WTC11 (cell line): ENCODE data around the gene FAM53A.

Source experiments
- GTF2I ChIP-seq: fragments of 250-450 bp; sonication (Bioruptor Pico); conservative IDR thresholded peaks from 2 replicates; pipeline ENCODE4 v1.4.0; 2021; ENCODE audit warnings: mild to moderate bottlenecking
- JUN ChIP-seq: sonication (generic); formaldehyde crosslinking; IDR thresholded peaks from 2 replicates; pipeline ENCODE4 v1.8.0; 2023; ENCODE audit warnings: mild to moderate bottlenecking, missing genetic modification reagents
- NFYB ChIP-seq: sonication (generic); formaldehyde crosslinking; conservative IDR thresholded peaks from 2 replicates; pipeline ENCODE4 v1.8.0; 2022; ENCODE audit warnings: low read depth, missing genetic modification reagents
- SMAD3 ChIP-seq: sonication (generic); formaldehyde crosslinking; IDR thresholded peaks from 2 replicates; pipeline ENCODE4 v1.8.0; 2022; ENCODE audit warnings: missing genetic modification reagents, mild to moderate bottlenecking, borderline replicate concordance
- TF ChIP-seq, protein P1 (sequence below): fragments of 200-600 bp; IDR thresholded peaks from 2 replicates; pipeline ENCODE4 v1.8.0; 2022; ENCODE audit warnings: antibody characterized with exemption
- TF ChIP-seq, protein P2 (sequence below): sonication (generic); formaldehyde crosslinking; IDR thresholded peaks from 2 replicates; pipeline ENCODE4 v1.8.0; 2022; ENCODE audit warnings: mild to moderate bottlenecking, missing genetic modification reagents
- TF ChIP-seq, protein P3 (sequence below): fragments of 250-450 bp; sonication (Bioruptor Pico); IDR thresholded peaks from 2 replicates; pipeline ENCODE4 v1.9.0; 2021; ENCODE audit warnings: mild to moderate bottlenecking, borderline replicate concordance
- TF ChIP-seq, protein P4 (sequence below): sonication (generic); formaldehyde crosslinking; IDR thresholded peaks from 2 replicates; pipeline ENCODE4 v1.8.0; 2023; ENCODE audit warnings: mild to moderate bottlenecking, missing genetic modification reagents

DNA sequence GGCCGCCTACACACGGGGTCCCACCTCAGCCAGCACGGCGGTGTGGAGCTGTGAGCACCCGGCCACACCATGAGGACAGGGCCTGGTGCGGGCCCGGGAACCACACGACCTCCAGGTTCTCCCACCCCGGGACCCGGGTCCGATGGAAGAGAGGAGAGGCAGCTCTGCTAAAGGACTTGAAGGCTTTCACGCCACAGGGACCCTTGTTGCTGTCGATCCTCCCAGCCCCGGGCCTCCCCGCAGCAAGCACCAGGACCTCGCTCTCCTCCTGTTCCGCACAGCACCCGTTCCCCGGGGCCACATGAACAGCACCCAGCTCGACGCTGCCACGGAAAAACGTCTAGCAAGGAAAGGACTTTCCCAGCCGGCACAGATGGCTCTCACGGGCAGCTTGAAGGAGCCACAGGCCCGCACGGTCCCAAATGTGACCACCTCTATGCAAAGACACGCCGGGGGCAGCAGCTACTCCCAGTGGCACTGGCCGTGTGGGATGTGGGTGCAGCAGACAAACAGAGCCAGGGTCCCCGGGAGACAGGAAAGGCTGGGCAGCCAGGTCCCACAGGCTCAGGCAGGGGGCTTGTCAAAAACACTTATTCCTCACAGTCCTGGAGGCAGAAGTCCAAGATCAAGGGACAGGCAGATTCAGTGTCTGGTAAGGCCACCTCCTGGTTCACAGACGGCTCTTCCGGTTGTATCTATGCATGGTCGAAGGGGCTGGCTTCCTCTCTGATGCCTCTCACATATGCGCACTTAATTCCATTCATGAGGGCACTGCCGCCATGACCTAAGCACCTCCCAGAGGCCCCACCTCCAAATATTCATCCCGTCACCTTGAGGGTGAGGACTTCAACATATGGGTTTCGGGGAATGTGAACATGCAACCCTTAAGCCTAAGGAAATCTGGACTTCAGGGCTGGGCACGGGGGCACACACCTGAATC, 24.7 kb downstream of the FAM53A start:
- no peak for TF ChIP-seq NFYB (CRISPR knock-in tag)
- TF ChIP-seq, protein P1, sequence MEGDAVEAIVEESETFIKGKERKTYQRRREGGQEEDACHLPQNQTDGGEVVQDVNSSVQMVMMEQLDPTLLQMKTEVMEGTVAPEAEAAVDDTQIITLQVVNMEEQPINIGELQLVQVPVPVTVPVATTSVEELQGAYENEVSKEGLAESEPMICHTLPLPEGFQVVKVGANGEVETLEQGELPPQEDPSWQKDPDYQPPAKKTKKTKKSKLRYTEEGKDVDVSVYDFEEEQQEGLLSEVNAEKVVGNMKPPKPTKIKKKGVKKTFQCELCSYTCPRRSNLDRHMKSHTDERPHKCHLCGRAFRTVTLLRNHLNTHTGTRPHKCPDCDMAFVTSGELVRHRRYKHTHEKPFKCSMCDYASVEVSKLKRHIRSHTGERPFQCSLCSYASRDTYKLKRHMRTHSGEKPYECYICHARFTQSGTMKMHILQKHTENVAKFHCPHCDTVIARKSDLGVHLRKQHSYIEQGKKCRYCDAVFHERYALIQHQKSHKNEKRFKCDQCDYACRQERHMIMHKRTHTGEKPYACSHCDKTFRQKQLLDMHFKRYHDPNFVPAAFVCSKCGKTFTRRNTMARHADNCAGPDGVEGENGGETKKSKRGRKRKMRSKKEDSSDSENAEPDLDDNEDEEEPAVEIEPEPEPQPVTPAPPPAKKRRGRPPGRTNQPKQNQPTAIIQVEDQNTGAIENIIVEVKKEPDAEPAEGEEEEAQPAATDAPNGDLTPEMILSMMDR = no peak
- TF ChIP-seq, protein P2, sequence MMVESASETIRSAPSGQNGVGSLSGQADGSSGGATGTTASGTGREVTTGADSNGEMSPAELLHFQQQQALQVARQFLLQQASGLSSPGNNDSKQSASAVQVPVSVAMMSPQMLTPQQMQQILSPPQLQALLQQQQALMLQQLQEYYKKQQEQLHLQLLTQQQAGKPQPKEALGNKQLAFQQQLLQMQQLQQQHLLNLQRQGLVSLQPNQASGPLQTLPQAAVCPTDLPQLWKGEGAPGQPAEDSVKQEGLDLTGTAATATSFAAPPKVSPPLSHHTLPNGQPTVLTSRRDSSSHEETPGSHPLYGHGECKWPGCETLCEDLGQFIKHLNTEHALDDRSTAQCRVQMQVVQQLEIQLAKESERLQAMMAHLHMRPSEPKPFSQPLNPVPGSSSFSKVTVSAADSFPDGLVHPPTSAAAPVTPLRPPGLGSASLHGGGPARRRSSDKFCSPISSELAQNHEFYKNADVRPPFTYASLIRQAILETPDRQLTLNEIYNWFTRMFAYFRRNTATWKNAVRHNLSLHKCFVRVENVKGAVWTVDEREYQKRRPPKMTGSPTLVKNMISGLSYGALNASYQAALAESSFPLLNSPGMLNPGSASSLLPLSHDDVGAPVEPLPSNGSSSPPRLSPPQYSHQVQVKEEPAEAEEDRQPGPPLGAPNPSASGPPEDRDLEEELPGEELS = no peak
- TF ChIP-seq SMAD3 (CRISPR knock-in tag) = no peak
- TF ChIP-seq, protein P3, sequence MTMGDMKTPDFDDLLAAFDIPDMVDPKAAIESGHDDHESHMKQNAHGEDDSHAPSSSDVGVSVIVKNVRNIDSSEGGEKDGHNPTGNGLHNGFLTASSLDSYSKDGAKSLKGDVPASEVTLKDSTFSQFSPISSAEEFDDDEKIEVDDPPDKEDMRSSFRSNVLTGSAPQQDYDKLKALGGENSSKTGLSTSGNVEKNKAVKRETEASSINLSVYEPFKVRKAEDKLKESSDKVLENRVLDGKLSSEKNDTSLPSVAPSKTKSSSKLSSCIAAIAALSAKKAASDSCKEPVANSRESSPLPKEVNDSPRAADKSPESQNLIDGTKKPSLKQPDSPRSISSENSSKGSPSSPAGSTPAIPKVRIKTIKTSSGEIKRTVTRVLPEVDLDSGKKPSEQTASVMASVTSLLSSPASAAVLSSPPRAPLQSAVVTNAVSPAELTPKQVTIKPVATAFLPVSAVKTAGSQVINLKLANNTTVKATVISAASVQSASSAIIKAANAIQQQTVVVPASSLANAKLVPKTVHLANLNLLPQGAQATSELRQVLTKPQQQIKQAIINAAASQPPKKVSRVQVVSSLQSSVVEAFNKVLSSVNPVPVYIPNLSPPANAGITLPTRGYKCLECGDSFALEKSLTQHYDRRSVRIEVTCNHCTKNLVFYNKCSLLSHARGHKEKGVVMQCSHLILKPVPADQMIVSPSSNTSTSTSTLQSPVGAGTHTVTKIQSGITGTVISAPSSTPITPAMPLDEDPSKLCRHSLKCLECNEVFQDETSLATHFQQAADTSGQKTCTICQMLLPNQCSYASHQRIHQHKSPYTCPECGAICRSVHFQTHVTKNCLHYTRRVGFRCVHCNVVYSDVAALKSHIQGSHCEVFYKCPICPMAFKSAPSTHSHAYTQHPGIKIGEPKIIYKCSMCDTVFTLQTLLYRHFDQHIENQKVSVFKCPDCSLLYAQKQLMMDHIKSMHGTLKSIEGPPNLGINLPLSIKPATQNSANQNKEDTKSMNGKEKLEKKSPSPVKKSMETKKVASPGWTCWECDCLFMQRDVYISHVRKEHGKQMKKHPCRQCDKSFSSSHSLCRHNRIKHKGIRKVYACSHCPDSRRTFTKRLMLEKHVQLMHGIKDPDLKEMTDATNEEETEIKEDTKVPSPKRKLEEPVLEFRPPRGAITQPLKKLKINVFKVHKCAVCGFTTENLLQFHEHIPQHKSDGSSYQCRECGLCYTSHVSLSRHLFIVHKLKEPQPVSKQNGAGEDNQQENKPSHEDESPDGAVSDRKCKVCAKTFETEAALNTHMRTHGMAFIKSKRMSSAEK (CRISPR knock-in tag) = no peak
- TF ChIP-seq JUN = no peak
- no peak for TF ChIP-seq GTF2I (CRISPR knock-in tag)
- TF ChIP-seq, protein P4, sequence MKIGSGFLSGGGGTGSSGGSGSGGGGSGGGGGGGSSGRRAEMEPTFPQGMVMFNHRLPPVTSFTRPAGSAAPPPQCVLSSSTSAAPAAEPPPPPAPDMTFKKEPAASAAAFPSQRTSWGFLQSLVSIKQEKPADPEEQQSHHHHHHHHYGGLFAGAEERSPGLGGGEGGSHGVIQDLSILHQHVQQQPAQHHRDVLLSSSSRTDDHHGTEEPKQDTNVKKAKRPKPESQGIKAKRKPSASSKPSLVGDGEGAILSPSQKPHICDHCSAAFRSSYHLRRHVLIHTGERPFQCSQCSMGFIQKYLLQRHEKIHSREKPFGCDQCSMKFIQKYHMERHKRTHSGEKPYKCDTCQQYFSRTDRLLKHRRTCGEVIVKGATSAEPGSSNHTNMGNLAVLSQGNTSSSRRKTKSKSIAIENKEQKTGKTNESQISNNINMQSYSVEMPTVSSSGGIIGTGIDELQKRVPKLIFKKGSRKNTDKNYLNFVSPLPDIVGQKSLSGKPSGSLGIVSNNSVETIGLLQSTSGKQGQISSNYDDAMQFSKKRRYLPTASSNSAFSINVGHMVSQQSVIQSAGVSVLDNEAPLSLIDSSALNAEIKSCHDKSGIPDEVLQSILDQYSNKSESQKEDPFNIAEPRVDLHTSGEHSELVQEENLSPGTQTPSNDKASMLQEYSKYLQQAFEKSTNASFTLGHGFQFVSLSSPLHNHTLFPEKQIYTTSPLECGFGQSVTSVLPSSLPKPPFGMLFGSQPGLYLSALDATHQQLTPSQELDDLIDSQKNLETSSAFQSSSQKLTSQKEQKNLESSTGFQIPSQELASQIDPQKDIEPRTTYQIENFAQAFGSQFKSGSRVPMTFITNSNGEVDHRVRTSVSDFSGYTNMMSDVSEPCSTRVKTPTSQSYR (CRISPR knock-in tag) = no peak
